Neural progenitor cell (in vitro differentiated cells): ENCODE results near the gene NKAIN1.

Source experiments
- CTCF ChIP-seq: fragments of 200-600 bp; sonication (generic); IDR thresholded peaks from 2 replicates; pipeline ENCODE4 v1.5.1; 2017; ENCODE audit warnings: antibody characterized with exemption, mild to moderate bottlenecking
- EZH2phosphoT487 ChIP-seq: fragments of 200-600 bp; sonication (generic); IDR thresholded peaks from 2 replicates; pipeline ENCODE4 v1.6.1; 2017; ENCODE audit warnings: antibody characterized with exemption

- TF ChIP-seq CTCF (no peak), EZH2phosphoT487 (no peak)
Observed at GRCh38 chr1:31133368-31133767, 106.3 kb downstream of the NKAIN1 start.
